SK-N-SH treated with all-trans-retinoic acid at 6 μM for 48 hours (cell line): Measurements from ENCODE around the gene CCDC187.

Experiments used
- ATAC-seq: fragments of 200-7000 bp; cut with Tn5 transposase; 3 replicates; pipeline ENCODE4 v1.9.1; 2020; ENCODE audit warnings: mild to moderate bottlenecking, moderate library complexity
- ARNTL ChIP-seq: fragments of 450-650 bp; formaldehyde crosslinking; IDR thresholded peaks from 2 replicates; pipeline ENCODE4 v1.5.0; 2020; ENCODE audit warnings: low read depth, mild to moderate bottlenecking, moderate library complexity, borderline replicate concordance
- BACH2 ChIP-seq: fragments of 250-450 bp; sonication (Bioruptor Pico); IDR thresholded peaks from 2 replicates; pipeline ENCODE4 v1.9.0; 2021; ENCODE audit warnings: mild to moderate bottlenecking, borderline replicate concordance
- CSDC2 ChIP-seq: fragments of 250-450 bp; sonication (Bioruptor Pico); IDR thresholded peaks from 2 replicates; pipeline ENCODE4 v1.5.0; 2020; ENCODE audit warnings: mild to moderate bottlenecking, moderate library complexity
- ESRRG ChIP-seq: fragments of 250-450 bp; sonication (Bioruptor Pico); IDR thresholded peaks from 2 replicates; pipeline ENCODE4 v1.6.1; 2021; ENCODE audit warnings: mild to moderate bottlenecking
- GLIS3 ChIP-seq: fragments of 250-450 bp; sonication (Bioruptor Pico); IDR thresholded peaks from 2 replicates; pipeline ENCODE4 v1.5.0; 2020; ENCODE audit warnings: mild to moderate bottlenecking, moderate library complexity
- ISL1 ChIP-seq: fragments of 250-450 bp; sonication (Bioruptor Pico); IDR thresholded peaks from 2 replicates; pipeline ENCODE4 v2.1.2; 2022; ENCODE audit warnings: mild to moderate bottlenecking, moderate library complexity
- OSR1 ChIP-seq: fragments of 250-450 bp; sonication (Bioruptor Pico); IDR thresholded peaks from 2 replicates; pipeline ENCODE4 v1.8.0; 2022; ENCODE audit warnings: moderate library complexity, mild to moderate bottlenecking, inconsistent platforms
- PPARA ChIP-seq: fragments of 250-450 bp; sonication (Bioruptor Pico); IDR thresholded peaks from 2 replicates; pipeline ENCODE4 v1.5.0; 2020; ENCODE audit warnings: mild to moderate bottlenecking, borderline replicate concordance
- RARB ChIP-seq: fragments of 250-450 bp; sonication (Bioruptor Pico); IDR thresholded peaks from 2 replicates; pipeline ENCODE4 v1.8.0; 2021; ENCODE audit warnings: mild to moderate bottlenecking, moderate library complexity
- SNAI2 ChIP-seq: fragments of 250-450 bp; sonication (Bioruptor Pico); IDR thresholded peaks from 2 replicates; pipeline ENCODE4 v1.5.0; 2020; ENCODE audit warnings: mild to moderate bottlenecking, moderate library complexity
- TCF4 ChIP-seq: fragments of 250-450 bp; sonication (Bioruptor Pico); IDR thresholded peaks from 2 replicates; pipeline ENCODE4 v1.8.0; 2021; ENCODE audit warnings: mild to moderate bottlenecking, moderate library complexity, borderline replicate concordance
- TOX ChIP-seq: fragments of 250-450 bp; sonication (Bioruptor Pico); IDR thresholded peaks from 2 replicates; pipeline ENCODE4 v1.8.0; 2021; ENCODE audit warnings: mild to moderate bottlenecking, moderate library complexity, borderline replicate concordance
- ZC3H10 ChIP-seq: fragments of 250-450 bp; sonication (Bioruptor Pico); IDR thresholded peaks from 2 replicates; pipeline ENCODE4 v1.5.1; 2021; ENCODE audit warnings: mild to moderate bottlenecking, moderate library complexity
- ZFP3 ChIP-seq: fragments of 250-450 bp; sonication (Bioruptor Pico); IDR thresholded peaks from 2 replicates; pipeline ENCODE4 v1.5.0; 2020; ENCODE audit warnings: mild to moderate bottlenecking, moderate library complexity
- ZFP30 ChIP-seq: fragments of 450-650 bp; formaldehyde crosslinking; IDR thresholded peaks from 2 replicates; pipeline ENCODE4 v1.5.0; 2022; ENCODE audit warnings: mild to moderate bottlenecking, moderate library complexity
- ZNF565 ChIP-seq: fragments of 450-650 bp; formaldehyde crosslinking; conservative IDR thresholded peaks from 2 replicates; pipeline ENCODE4 v1.5.0; 2020; ENCODE audit warnings: low read depth, mild to moderate bottlenecking, moderate library complexity
- ZNF70 ChIP-seq: fragments of 450-650 bp; formaldehyde crosslinking; IDR thresholded peaks from 2 replicates; pipeline ENCODE4 v1.5.0; 2020; ENCODE audit warnings: mild to moderate bottlenecking, moderate library complexity
- ZNF8 ChIP-seq: fragments of 450-650 bp; formaldehyde crosslinking; IDR thresholded peaks from 2 replicates; pipeline ENCODE4 v1.5.0; 2020; ENCODE audit warnings: mild to moderate bottlenecking, moderate library complexity
- TF ChIP-seq, protein P1 (sequence below): fragments of 250-450 bp; sonication (Bioruptor Pico); IDR thresholded peaks from 2 replicates; pipeline ENCODE4 v1.5.1; 2020; ENCODE audit warnings: low read depth, mild to moderate bottlenecking, moderate library complexity
- TF ChIP-seq, protein P2 (sequence below): fragments of 250-450 bp; sonication (Bioruptor Pico); IDR thresholded peaks from 2 replicates; pipeline ENCODE4 v1.5.0; 2020; ENCODE audit warnings: mild to moderate bottlenecking, moderate library complexity
- TF ChIP-seq, protein P3 (sequence below): fragments of 250-450 bp; sonication (Bioruptor Pico); IDR thresholded peaks from 2 replicates; pipeline ENCODE4 v1.8.0; 2020; ENCODE audit warnings: mild to moderate bottlenecking, moderate library complexity, borderline replicate concordance
- TF ChIP-seq, protein P4 (sequence below): fragments of 250-450 bp; sonication (Bioruptor Pico); IDR thresholded peaks from 2 replicates; pipeline ENCODE4 v1.8.0; 2021; ENCODE audit warnings: low read depth, mild to moderate bottlenecking, moderate library complexity, borderline replicate concordance
- TF ChIP-seq, protein P5 (sequence below): fragments of 250-450 bp; sonication (Bioruptor Pico); IDR thresholded peaks from 2 replicates; pipeline ENCODE4 v1.5.1; 2021; ENCODE audit warnings: mild to moderate bottlenecking, moderate library complexity

Gene CCDC187

DNA sequence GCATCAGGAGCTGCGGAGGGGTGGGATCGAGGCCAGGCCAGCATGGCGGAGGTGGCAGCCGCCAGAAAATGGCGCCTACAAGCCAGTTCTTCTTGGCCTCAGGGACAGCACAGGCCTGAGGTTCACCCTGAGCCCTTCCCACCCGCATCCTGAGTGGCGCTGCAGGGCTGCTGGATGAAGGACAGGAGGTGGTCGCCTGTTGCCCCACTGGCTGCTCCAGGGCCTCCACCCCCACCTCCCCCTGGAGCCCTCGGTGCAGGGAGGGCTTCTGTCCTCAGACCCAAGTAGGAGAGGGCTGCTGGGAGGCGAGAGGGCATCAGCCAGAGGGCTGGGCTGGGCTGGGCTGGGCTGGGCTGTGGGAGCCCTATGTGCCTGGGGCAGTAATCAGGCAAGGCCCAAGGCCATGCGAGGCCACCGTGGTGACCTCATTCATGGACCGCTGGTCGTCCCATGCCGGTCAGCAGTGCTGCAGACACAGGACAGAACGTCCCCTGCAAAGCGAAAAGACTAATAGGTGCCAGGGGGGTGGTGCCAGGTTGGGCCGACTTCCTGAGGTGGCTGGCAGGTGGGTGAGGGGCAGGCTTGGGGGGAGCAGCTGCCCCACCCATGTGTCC is 37.3 kb upstream of the CCDC187 start:
- no peak for ATAC-seq
- TF ChIP-seq, protein P1, sequence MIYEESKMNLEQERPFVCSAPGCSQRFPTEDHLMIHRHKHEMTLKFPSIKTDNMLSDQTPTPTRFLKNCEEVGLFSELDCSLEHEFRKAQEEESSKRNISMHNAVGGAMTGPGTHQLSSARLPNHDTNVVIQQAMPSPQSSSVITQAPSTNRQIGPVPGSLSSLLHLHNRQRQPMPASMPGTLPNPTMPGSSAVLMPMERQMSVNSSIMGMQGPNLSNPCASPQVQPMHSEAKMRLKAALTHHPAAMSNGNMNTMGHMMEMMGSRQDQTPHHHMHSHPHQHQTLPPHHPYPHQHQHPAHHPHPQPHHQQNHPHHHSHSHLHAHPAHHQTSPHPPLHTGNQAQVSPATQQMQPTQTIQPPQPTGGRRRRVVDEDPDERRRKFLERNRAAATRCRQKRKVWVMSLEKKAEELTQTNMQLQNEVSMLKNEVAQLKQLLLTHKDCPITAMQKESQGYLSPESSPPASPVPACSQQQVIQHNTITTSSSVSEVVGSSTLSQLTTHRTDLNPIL (CRISPR knock-in tag), result no peak
- TF ChIP-seq BACH2 (CRISPR knock-in tag) (no peak), CSDC2 (CRISPR knock-in tag) (no peak), TOX (CRISPR knock-in tag) (no peak), ZFP30 (no peak), ISL1 (CRISPR knock-in tag) (no peak), ARNTL (CRISPR knock-in tag) (no peak), ZNF70 (CRISPR knock-in tag) (no peak), RARB (CRISPR knock-in tag) (no peak), OSR1 (CRISPR knock-in tag) (no peak), GLIS3 (CRISPR knock-in tag) (no peak), ZNF565 (CRISPR knock-in tag) (no peak), ZC3H10 (CRISPR knock-in tag) (no peak), ZFP3 (no peak)
- TF ChIP-seq, protein P2, sequence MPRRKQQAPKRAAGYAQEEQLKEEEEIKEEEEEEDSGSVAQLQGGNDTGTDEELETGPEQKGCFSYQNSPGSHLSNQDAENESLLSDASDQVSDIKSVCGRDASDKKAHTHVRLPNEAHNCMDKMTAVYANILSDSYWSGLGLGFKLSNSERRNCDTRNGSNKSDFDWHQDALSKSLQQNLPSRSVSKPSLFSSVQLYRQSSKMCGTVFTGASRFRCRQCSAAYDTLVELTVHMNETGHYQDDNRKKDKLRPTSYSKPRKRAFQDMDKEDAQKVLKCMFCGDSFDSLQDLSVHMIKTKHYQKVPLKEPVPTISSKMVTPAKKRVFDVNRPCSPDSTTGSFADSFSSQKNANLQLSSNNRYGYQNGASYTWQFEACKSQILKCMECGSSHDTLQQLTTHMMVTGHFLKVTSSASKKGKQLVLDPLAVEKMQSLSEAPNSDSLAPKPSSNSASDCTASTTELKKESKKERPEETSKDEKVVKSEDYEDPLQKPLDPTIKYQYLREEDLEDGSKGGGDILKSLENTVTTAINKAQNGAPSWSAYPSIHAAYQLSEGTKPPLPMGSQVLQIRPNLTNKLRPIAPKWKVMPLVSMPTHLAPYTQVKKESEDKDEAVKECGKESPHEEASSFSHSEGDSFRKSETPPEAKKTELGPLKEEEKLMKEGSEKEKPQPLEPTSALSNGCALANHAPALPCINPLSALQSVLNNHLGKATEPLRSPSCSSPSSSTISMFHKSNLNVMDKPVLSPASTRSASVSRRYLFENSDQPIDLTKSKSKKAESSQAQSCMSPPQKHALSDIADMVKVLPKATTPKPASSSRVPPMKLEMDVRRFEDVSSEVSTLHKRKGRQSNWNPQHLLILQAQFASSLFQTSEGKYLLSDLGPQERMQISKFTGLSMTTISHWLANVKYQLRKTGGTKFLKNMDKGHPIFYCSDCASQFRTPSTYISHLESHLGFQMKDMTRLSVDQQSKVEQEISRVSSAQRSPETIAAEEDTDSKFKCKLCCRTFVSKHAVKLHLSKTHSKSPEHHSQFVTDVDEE (CRISPR knock-in tag), result no peak
- TF ChIP-seq, protein P3, sequence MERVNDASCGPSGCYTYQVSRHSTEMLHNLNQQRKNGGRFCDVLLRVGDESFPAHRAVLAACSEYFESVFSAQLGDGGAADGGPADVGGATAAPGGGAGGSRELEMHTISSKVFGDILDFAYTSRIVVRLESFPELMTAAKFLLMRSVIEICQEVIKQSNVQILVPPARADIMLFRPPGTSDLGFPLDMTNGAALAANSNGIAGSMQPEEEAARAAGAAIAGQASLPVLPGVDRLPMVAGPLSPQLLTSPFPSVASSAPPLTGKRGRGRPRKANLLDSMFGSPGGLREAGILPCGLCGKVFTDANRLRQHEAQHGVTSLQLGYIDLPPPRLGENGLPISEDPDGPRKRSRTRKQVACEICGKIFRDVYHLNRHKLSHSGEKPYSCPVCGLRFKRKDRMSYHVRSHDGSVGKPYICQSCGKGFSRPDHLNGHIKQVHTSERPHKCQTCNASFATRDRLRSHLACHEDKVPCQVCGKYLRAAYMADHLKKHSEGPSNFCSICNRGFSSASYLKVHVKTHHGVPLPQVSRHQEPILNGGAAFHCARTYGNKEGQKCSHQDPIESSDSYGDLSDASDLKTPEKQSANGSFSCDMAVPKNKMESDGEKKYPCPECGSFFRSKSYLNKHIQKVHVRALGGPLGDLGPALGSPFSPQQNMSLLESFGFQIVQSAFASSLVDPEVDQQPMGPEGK (CRISPR knock-in tag), result no peak
- TF ChIP-seq, protein P4, sequence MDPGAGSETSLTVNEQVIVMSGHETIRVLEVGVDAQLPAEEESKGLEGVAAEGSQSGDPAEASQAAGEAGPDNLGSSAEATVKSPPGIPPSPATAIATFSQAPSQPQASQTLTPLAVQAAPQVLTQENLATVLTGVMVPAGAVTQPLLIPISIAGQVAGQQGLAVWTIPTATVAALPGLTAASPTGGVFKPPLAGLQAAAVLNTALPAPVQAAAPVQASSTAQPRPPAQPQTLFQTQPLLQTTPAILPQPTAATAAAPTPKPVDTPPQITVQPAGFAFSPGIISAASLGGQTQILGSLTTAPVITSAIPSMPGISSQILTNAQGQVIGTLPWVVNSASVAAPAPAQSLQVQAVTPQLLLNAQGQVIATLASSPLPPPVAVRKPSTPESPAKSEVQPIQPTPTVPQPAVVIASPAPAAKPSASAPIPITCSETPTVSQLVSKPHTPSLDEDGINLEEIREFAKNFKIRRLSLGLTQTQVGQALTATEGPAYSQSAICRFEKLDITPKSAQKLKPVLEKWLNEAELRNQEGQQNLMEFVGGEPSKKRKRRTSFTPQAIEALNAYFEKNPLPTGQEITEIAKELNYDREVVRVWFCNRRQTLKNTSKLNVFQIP (CRISPR knock-in tag), result no peak
- TF ChIP-seq, protein P5, sequence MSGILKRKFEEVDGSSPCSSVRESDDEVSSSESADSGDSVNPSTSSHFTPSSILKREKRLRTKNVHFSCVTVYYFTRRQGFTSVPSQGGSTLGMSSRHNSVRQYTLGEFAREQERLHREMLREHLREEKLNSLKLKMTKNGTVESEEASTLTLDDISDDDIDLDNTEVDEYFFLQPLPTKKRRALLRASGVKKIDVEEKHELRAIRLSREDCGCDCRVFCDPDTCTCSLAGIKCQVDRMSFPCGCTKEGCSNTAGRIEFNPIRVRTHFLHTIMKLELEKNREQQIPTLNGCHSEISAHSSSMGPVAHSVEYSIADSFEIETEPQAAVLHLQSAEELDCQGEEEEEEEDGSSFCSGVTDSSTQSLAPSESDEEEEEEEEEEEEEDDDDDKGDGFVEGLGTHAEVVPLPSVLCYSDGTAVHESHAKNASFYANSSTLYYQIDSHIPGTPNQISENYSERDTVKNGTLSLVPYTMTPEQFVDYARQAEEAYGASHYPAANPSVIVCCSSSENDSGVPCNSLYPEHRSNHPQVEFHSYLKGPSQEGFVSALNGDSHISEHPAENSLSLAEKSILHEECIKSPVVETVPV (CRISPR knock-in tag), result no peak

DNA sequence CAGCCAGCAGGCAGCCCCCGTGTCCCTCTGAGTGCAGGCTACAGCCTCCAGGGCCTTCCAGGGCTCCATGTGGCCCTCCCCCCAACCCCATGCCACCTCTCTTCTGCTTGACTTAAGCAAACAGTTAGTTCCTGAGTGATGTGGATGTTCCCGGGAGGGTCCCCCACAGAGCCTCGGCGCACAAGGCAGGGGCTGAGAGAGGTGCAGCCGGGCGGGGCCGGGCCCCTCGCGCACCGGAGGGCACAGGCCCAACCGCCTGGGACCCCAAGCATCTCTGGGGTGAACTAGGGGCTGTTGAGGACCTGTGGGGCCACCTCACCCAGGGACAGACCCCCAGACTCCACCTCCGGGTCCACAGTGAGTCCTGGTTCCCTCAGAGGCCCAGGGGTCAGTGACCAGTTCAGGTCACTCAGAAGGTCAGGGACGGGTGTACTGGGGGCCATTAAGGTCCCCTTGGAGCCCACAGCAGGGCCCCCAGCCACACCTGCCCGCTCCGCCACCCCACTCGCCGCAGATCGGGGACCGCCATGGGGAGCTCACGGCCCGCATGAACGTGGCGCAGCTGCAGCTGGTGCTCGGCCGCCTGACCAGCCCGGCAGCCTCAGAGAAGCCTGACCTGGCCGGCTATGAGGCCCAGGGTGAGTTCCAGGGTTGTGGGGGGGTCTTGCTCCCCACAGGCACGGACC is 36.6 kb upstream of the CCDC187 start:
- no peak for ATAC-seq
- TF ChIP-seq ESRRG (CRISPR knock-in tag) (no peak), TCF4 (no peak), ZNF565 (CRISPR knock-in tag) (no peak), SNAI2 (no peak), ZNF70 (CRISPR knock-in tag) (no peak), GLIS3 (CRISPR knock-in tag) (no peak), PPARA (no peak), ISL1 (CRISPR knock-in tag) (no peak), OSR1 (CRISPR knock-in tag) (no peak), RARB (CRISPR knock-in tag) (no peak), ZC3H10 (CRISPR knock-in tag) (no peak), ZNF8 (CRISPR knock-in tag) (no peak), ZFP30 (no peak), CSDC2 (CRISPR knock-in tag) (no peak), TOX (CRISPR knock-in tag) (no peak), ARNTL (CRISPR knock-in tag) (no peak)
- TF ChIP-seq, protein P5 (CRISPR knock-in tag), result no peak
- TF ChIP-seq, protein P2 (CRISPR knock-in tag), result no peak
